A549 treated with CpdA at 1 μM for 4 hours (cell line): ENCODE data around the gene KLHL15. TPM values are rescaled to one million over a fixed set of nuclear protein-coding genes. Genes with fewer than 3 reads are reported as not detected.

ENCODE experiments used
- total RNA-seq: library from RNA; stranded (reverse); fragments of 200-300 nt; extraction: Qiagen RNA extraction; gene quantifications from 5 replicates; pipeline ENCODE4 v1.2.3, GENCODE V29; 2022; ENCODE audit warnings: low read depth

Gene KLHL15
- 4.3 to 5.8 TPM (median 5.0 TPM) in 5 replicates for total RNA-seq

DNA sequence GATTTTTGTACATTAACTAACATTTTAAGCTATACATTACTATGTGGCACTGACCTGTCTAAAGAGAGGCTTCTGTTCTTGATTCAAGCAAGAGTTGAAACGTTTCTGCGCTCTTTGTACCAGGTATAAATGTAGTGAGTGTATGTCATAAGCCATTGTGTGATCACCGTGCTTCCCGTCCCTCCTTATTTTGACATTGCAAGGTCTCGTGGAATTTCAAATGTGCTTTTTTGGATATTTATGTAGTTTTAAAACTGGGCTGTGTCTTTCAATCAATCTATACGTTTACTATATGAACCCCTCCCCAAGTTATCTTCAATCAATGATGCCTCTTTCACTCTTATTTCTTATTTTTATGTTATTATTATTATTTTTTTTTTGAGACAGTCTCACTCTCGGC is at the start of gene KLHL15:
KLHL15 (minus strand) TSS at position 101 of the 400 bp plus-strand sequence. CDS start 20,493 bp downstream, outside the sequence.

DNA sequence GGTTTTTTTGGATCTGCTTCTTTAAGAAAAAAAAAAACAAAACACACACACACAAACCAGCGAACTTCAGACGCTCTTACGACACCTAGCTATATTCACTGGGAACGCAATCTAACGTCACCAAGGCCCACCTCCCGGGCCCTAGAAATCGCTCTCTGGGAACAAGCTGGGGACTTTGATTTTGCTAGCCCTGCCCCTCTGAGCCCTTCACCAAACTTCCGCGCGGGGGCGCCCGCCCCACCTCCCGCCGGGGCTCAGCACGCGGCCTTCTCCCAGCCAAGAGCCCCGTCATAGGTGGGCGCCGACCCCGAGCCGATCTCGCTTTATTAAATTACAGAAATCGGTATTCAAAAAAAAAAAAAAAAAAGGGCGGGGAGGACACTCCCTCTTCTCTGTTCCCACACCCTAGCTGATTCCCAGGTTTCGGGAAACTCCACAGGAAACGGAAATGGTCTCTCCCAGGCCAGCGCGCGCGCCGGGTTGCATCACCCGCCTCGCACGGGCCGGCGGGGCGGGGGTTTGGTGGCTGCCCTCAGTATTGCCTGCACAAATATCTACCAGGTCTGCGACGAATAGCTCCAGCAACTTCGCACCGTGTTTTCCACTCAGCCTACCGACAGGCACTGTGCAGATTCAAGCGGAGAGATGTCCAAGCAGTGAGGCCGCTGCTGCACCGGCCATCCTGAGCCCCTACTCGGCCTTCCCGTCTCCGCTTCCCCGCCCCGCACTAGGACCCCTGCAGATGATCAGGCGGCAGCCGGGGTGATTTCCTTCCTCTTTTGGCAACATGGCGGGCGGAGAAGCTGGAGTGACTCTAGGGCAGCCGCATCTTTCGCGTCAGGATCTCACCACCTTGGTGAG is 27.4 kb upstream of the KLHL15 start, which contains the start of gene EIF2S3:
EIF2S3 (plus strand) TSS at position 775 of the 861 bp plus-strand sequence; CDS start at position 788, 13 bp downstream.

Other genes with a start within 250 kb of the KLHL15 start
- gene SAT1, start 244.0 kb downstream of the KLHL15 start, total RNA-seq: 348 to 477 TPM (median 412 TPM) in 5 replicates
- 31.9 to 34.4 TPM (median 33.5 TPM) in 5 replicates for gene APOO, start 119.2 kb downstream of the KLHL15 start, total RNA-seq
- 0.09 to 0.12 TPM in 2 of 5 replicates, not detected in the others for gene CXorf58, start 119.2 kb downstream of the KLHL15 start, total RNA-seq
- 131 to 231 TPM (median 139 TPM) in 5 replicates for gene EIF2S3, start 27.8 kb upstream of the KLHL15 start, total RNA-seq
- gene ZFX, start 122.5 kb upstream of the KLHL15 start, total RNA-seq: 8.7 to 12.4 TPM (median 10.0 TPM) in 5 replicates